B cell (primary cell): ENCODE data around the gene TRIM38.

Experiments used
- CTCF ChIP-seq: fragments of 200-600 bp; IDR thresholded peaks from one replicate; pipeline ENCODE4 v1.8.0; 2022; ENCODE audit warnings: antibody characterized with exemption, mild to moderate bottlenecking
- EZH2 ChIP-seq: IDR thresholded peaks from 2 replicates; pipeline ENCODE4 v1.6.1; 2012; ENCODE audit warnings: borderline replicate concordance, low read depth, mild to moderate bottlenecking, moderate library complexity, low read length; ENCODE audit not compliant: insufficient read depth, poor library complexity, severe bottlenecking

GRCh38 chr6:26025894-26026832 is 63.6 kb downstream of the TRIM38 start:
- TF ChIP-seq CTCF (peak; percentile 92), EZH2 (no peak)
